ENCODE measurements around the gene GNAS. TPM values are rescaled to one million over a fixed set of nuclear protein-coding genes. Genes with fewer than 3 reads are reported as not detected.

Gene GNAS
- total RNA-seq, 4 donors from 2014 or later, result 281 to 822 (median 446) TPM

DNA sequence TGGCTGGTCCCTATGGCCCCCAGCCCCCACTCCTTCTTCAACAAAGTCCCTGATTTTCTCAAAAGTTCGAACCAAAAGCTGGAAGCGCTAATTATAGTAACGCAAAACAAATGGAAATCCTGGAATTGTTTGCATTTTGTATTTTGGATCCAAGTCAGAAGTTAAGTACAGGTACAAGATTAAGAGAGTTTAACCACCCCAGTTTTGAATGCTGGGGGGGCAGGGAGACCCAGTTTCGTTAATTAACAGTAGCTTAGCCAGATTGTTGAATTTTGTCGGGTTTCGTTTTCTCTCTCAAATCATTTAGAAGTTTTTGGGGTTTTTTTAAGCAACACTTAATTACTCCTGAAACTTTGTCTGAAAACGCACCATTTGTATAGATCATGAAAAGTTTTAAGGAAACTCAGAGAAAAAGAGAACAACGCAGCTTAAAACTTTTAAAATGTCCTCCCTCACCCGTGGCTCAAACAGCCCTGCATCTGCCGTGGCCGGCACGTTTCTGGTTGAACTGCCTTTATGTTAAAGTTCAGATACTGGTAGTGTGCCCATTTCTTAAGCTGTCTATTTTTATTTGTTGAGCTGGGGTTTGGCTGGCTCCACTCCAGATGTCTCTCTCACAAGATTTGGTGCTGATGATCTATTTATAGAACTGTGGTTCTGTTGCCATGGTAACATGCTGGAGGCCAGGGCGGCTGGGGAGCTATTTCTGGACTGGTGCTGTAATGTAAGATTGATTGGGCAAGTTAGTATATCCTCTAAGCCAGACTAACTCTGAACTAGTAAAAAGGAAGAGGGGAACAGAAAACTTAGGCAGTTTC is 55.0 kb downstream of the GNAS start:
- Histone ChIP-seq H3K27ac (peak overlapping the region; percentile 79 to 84), H3K4me1 (peaks cover 9 to 11% of the 10 kb centered on the region in 2 donors), H3K36me3 (no peaks in the 10 kb centered on the region), H3K27me3 (no peaks in the 10 kb centered on the region), H3K4me3 (no peak overlapping the region), H3K9me3 (no peaks in the 10 kb centered on the region)
- DNase-seq, result peak; percentile 85 to 92
- intact Hi-C loops (cut with DNase I; ENCODE audit: low total_unique reads), result no loop called here
- TF ChIP-seq POLR2A (IDR thresholded peaks at IDR 0.05), result no peak
- TF ChIP-seq, protein P1, sequence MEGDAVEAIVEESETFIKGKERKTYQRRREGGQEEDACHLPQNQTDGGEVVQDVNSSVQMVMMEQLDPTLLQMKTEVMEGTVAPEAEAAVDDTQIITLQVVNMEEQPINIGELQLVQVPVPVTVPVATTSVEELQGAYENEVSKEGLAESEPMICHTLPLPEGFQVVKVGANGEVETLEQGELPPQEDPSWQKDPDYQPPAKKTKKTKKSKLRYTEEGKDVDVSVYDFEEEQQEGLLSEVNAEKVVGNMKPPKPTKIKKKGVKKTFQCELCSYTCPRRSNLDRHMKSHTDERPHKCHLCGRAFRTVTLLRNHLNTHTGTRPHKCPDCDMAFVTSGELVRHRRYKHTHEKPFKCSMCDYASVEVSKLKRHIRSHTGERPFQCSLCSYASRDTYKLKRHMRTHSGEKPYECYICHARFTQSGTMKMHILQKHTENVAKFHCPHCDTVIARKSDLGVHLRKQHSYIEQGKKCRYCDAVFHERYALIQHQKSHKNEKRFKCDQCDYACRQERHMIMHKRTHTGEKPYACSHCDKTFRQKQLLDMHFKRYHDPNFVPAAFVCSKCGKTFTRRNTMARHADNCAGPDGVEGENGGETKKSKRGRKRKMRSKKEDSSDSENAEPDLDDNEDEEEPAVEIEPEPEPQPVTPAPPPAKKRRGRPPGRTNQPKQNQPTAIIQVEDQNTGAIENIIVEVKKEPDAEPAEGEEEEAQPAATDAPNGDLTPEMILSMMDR (IDR thresholded peaks at IDR 0.05), result no peak

DNA sequence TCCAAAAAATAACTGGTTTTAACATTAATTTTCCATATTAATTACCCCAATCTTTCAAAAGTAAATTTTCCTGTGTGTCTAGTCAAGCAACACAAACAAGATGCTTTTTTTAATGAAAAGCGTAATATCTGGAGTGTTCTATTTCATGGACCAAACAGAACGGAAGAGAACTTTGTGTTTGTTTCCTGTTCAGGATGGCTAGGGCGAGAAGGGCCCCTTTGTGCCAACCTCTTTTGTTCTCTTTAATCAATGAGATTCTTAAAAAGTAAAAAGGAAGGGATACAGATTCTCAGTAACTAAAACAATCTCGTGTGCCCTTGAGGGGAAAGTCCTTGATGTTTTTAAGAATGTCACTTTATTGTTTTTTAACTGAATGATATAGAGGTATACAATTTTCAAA is 55.7 kb downstream of the GNAS start:
- H3K4me1 ChIP-seq, result peaks cover 9 to 11% of the 10 kb centered on the region in 2 donors
- H3K4me3 ChIP-seq, result no peak overlapping the region

DNA sequence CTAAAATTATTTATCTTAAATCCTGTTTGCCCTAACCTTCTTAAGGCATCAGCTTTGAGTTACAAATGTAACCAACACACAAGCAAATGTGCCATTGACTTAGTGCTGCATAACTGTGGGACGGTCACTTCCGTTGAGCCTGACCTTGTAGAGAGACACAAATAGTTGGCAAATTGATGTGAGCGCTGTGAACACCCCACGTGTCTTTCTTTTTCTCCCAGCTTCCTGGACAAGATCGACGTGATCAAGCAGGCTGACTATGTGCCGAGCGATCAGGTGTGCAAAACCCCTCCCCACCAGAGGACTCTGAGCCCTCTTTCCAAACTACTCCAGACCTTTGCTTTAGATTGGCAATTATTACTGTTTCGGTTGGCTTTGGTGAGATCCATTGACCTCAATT is 56.4 kb downstream of the GNAS start:
- Histone ChIP-seq H3K27ac (peak overlapping the region; percentile 79 to 84), H3K27me3 (no peaks in the 10 kb centered on the region), H3K4me1 (peaks cover 9 to 11% of the 10 kb centered on the region in 2 donors), H3K4me3 (no peak overlapping the region), H3K9me3 (no peaks in the 10 kb centered on the region), H3K36me3 (no peaks in the 10 kb centered on the region)
- no peak for DNase-seq
- intact Hi-C loops (cut with DNase I; ENCODE audit: low total_unique reads), result no loop called here
- TF ChIP-seq, protein P1 (IDR thresholded peaks at IDR 0.05), result no peak
- TF ChIP-seq POLR2A (IDR thresholded peaks at IDR 0.05), result no peak

More for the DNA sequence above, 55.7 kb downstream of the GNAS start:
- Histone ChIP-seq H3K27ac (peak overlapping the region; percentile 79 to 84), H3K36me3 (no peaks in the 10 kb centered on the region), H3K9me3 (no peaks in the 10 kb centered on the region), H3K27me3 (no peaks in the 10 kb centered on the region)
- no peak for DNase-seq
- TF ChIP-seq POLR2A (IDR thresholded peaks at IDR 0.05), result no peak
- TF ChIP-seq, protein P1 (IDR thresholded peaks at IDR 0.05), result no peak
- intact Hi-C loops (cut with DNase I; ENCODE audit: low total_unique reads), result no loop called here

DNA sequence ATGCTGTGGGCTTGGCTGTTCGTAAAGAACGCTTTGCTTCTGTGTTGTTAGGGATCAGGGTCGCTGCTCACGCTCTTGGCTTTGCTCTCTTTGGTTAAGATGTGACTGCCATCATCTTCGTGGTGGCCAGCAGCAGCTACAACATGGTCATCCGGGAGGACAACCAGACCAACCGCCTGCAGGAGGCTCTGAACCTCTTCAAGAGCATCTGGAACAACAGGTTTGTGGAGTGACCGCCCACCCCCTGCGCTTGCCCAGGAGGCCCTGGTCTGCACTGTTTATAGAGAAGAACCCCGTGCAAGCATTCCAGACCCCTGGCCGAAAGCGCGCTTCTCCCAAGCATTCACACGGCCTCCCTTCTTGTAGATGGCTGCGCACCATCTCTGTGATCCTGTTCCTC is 57.1 kb downstream of the GNAS start:
- H3K4me1 ChIP-seq, result peaks cover 9 to 11% of the 10 kb centered on the region in 2 donors
- intact Hi-C loops (cut with DNase I; ENCODE audit: low total_unique reads), result no loop called here
- TF ChIP-seq, protein P1 (IDR thresholded peaks at IDR 0.05), result no peak
- no peak for TF ChIP-seq POLR2A (IDR thresholded peaks at IDR 0.05)
- no peaks in the 10 kb centered on the region for H3K36me3 ChIP-seq
- no peaks in the 10 kb centered on the region for H3K9me3 ChIP-seq
- no peak overlapping the region for H3K4me3 ChIP-seq
- no peak for DNase-seq
- no peaks in the 10 kb centered on the region for H3K27me3 ChIP-seq
- H3K27ac ChIP-seq, result no peak overlapping the region

DNA sequence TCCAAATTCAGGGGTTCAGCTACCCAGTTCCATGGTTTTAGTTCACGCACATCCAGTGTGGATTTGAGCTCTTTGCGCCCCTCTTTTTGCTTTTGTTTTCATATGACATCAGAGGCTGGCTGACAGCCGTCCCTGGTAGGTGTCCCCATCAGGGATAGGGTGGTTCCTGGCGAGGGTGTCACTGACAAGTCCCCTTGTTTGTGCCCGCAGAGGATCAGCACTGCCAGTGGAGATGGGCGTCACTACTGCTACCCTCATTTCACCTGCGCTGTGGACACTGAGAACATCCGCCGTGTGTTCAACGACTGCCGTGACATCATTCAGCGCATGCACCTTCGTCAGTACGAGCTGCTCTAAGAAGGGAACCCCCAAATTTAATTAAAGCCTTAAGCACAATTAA is 58.0 kb downstream of the GNAS start:
- DNase-seq, result no peak
- Histone ChIP-seq H3K4me3 (no peak overlapping the region), H3K36me3 (no peaks in the 10 kb centered on the region), H3K27me3 (no peaks in the 10 kb centered on the region), H3K4me1 (peaks cover 9 to 11% of the 10 kb centered on the region in 2 donors), H3K9me3 (no peaks in the 10 kb centered on the region), H3K27ac (no peak overlapping the region)
- no peak for TF ChIP-seq POLR2A (IDR thresholded peaks at IDR 0.05)
- TF ChIP-seq, protein P1 (IDR thresholded peaks at IDR 0.05), result no peak
- intact Hi-C loops (cut with DNase I; ENCODE audit: low total_unique reads), result no loop called here
